GM12891 (cell line): ENCODE measurements around the gene TRIM22.

Experiments
- POLR2A ChIP-seq: IDR thresholded peaks from 2 replicates; pipeline ENCODE4 v1.6.1; 2011; ENCODE audit warnings: low read depth, low read length, control low read depth
- POLR2AphosphoS5 ChIP-seq: IDR thresholded peaks from 2 replicates; pipeline ENCODE4 v1.6.1; 2011; ENCODE audit warnings: low read depth, low read length, control low read depth
- POU2F2 ChIP-seq: IDR thresholded peaks from 2 replicates; pipeline ENCODE4 v1.6.1; 2011; ENCODE audit warnings: low read depth, mild to moderate bottlenecking, control low read depth, low read length, moderate library complexity
- SPI1 ChIP-seq: IDR thresholded peaks from 2 replicates; pipeline ENCODE4 v1.6.1; 2011; ENCODE audit warnings: low read depth, low read length, control low read depth
- TAF1 ChIP-seq: IDR thresholded peaks from 2 replicates; pipeline ENCODE4 v1.6.1; 2011; ENCODE audit warnings: low read depth, low read length, control low read depth

- TF ChIP-seq POU2F2 (no peak), POLR2AphosphoS5 (no peak), POLR2A (no peak), TAF1 (no peak), SPI1 (no peak)
Observed at GRCh38 chr11:5737091-5737490, 47.5 kb downstream of the TRIM22 start.
